OCI-LY7 (cell line): ENCODE results near the gene HSD17B1.

Experiments used
- CTCF ChIP-seq: fragments of 200-600 bp; sonication (generic); conservative IDR thresholded peaks from 2 replicates; pipeline ENCODE4 v1.5.1; 2014; ENCODE audit warnings: mild to moderate bottlenecking, antibody characterized with exemption, low read length, moderate library complexity, mixed read lengths
- EZH2phosphoT487 ChIP-seq: fragments of 200-600 bp; sonication (generic); IDR thresholded peaks from 2 replicates; pipeline ENCODE4 v1.6.1; 2018; ENCODE audit warnings: low read depth, borderline replicate concordance, mild to moderate bottlenecking, mixed run types, antibody characterized with exemption, low read length, moderate library complexity, mixed read lengths

GRCh38 chr17:42566215-42566882 is 13.6 kb downstream of the HSD17B1 start:
- no peak for TF ChIP-seq CTCF
- no peak for TF ChIP-seq EZH2phosphoT487
